GM12878 (cell line): ENCODE data around the gene GGT1.

Experiments used
- SPI1 ChIP-seq: IDR thresholded peaks from 2 replicates; pipeline ENCODE4 v1.6.1; 2011; ENCODE audit warnings: low read depth, mild to moderate bottlenecking, low read length, moderate library complexity, borderline replicate concordance; ENCODE audit not compliant: insufficient read depth
- YY1 ChIP-seq: IDR thresholded peaks from 2 replicates; pipeline ENCODE4 v1.6.1; 2011; ENCODE audit warnings: low read depth, mild to moderate bottlenecking, low read length
- TF ChIP-seq, protein P1 (sequence below), 3 experiments: IDR thresholded peaks in 2 of 3; conservative IDR thresholded peaks in 1 of 3; 2 replicates each; pipeline ENCODE4 v1.5.1; 2011; ENCODE audit warnings: low read depth in 3 of 3, low read length in 3 of 3, mild to moderate bottlenecking in 3 of 3, control low read depth in 2 of 3, moderate library complexity in 2 of 3, inconsistent platforms in 1 of 3, mixed read lengths in 1 of 3; ENCODE audit not compliant: control insufficient read depth in 2 of 3, insufficient read depth in 1 of 3; ENCODE audit errors: extremely low read depth in 1 of 3

DNA sequence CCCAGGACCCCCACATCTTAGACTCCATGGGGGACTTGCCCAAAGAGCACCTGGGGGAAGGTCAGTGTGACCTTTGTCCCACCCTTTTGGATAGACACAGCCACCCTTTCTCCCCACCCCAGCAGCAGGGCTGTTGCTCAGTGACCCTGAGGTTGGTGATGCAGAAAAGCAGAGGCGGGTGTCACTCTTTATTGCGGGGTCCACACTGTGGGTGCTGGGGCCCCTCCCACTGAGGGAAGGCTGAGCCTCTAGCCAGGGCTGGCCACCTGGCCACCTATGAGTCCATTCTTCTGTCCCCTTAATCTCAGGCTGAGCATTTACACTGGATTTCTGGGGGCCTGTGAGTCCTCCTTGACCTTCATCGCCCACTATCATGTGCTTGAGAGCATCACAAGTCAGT lies 17.5 kb upstream of the GGT1 start:
- TF ChIP-seq, protein P1, sequence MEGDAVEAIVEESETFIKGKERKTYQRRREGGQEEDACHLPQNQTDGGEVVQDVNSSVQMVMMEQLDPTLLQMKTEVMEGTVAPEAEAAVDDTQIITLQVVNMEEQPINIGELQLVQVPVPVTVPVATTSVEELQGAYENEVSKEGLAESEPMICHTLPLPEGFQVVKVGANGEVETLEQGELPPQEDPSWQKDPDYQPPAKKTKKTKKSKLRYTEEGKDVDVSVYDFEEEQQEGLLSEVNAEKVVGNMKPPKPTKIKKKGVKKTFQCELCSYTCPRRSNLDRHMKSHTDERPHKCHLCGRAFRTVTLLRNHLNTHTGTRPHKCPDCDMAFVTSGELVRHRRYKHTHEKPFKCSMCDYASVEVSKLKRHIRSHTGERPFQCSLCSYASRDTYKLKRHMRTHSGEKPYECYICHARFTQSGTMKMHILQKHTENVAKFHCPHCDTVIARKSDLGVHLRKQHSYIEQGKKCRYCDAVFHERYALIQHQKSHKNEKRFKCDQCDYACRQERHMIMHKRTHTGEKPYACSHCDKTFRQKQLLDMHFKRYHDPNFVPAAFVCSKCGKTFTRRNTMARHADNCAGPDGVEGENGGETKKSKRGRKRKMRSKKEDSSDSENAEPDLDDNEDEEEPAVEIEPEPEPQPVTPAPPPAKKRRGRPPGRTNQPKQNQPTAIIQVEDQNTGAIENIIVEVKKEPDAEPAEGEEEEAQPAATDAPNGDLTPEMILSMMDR (IDR thresholded peaks at IDR 0.05 in 2 of 3, conservative IDR thresholded peaks at IDR 0.05 in 1 of 3; ENCODE audit: control insufficient read depth in 2 of 3, extremely low read depth in 1 of 3, insufficient read depth in 1 of 3, low read depth in 3 of 3, low read length in 3 of 3) = no peak
- TF ChIP-seq SPI1 (no peak), YY1 (no peak)
